ENCODE data around the gene FOXF2.
"Not testable (repeated sequence)": the region's sequence is repeated elsewhere in the genome, so short reads cannot be mapped to it uniquely, and the experiment has no call there.

Gene FOXF2

DNA sequence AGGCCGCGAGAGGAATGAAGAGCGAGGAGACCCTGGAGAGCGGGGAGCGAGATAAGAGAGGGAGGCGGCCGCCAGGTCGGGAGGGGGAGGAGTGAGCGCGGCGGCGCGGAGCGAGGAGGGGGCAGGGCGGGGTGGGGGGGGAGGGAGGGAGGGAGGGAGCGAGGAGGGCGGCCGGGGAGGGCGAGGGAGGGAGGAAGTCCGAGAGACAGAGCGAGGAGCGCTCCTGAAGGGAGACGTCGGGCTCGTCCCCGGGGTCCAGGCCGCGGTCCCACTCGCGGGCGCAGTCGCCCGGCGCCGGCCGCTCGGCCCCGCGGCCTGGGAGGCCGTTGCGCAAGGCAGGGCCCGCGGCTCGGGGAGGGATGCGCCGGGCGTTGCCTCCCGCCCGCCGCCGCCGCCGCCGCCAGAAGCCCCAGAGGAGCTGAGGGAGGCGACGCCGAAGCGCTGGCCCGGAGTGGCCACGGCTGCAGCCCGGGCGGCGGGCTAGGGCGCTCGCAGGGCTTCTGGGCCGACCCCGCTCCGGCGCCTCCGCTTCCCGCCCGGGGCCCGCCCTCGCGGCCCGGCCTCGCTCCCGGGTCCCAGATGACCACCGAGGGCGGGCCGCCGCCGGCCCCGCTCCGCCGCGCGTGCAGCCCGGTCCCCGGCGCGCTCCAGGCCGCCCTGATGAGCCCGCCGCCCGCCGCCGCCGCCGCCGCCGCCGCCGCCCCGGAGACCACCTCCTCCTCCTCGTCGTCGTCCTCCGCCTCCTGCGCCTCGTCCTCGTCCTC, at the start of gene FOXF2:
TSS of gene FOXF2 (plus strand) at position 208 of the 764 bp plus-strand sequence. CDS start at position 580, 372 bp downstream.
- no peak for FAIRE-seq

DNA sequence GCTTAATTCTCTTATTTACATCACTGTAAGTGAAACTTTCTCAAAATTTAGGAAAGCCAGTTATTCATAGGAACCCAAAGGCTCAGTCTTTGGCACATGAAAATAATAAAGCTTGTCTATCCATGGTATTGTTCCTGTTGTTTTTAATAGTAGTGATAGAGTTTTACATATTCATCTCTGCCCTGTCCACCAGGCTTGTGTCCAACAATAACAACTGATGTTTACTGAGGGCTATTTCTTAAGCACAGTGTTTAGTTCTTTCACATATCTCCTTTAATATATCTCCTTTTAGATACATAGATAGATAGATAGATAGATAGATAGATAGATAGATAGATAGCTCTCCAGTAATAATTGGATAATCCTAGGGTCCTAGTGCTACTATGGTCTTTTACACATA, 43.3 kb upstream of the FOXF2 start:
- no peak for FAIRE-seq

DNA sequence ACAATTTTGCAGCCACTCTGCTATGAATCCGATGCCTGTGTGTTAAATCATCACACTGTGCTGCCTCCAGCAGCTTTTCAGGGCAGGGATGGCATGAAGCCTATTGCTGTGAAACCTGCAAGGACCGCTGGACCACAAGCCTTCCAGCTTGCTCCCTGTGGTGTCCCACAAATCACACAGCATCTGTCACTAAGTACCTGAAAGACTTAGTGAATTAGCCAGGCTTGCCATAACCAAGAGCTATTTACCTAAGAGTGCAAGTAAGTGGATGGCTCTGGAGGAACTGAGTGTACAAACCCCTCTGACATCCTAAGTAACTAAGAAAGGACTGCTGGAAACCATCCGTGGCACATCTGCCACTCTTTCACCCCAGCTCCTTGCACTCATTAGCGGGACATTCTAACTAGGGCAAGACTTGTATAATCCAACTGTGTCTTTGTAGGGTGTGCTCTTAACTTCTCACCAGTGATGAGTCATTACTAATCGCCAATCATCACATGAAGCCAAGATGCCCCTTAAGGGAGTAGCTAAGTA, 42.8 kb upstream of the FOXF2 start:
- no peak for FAIRE-seq

DNA sequence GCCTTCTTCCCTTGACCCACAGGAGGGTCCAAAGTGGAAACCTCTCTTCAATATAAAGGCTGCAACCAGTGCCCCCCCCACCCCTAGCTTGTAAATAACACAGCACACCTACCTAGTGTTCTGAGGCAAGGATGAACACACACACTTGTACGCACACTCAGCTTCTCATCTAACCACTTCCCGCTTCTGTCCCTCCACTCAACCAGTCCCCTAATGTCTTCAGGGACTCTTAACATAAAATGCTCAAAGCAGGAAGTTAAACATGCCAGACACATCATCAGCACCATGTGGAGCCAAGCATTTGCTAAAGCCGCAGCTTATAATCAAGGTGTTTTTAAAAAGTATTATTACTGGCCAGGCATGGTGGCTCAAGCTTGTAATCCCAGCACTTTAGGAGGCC, 42.2 kb upstream of the FOXF2 start:
- no peak for FAIRE-seq

DNA sequence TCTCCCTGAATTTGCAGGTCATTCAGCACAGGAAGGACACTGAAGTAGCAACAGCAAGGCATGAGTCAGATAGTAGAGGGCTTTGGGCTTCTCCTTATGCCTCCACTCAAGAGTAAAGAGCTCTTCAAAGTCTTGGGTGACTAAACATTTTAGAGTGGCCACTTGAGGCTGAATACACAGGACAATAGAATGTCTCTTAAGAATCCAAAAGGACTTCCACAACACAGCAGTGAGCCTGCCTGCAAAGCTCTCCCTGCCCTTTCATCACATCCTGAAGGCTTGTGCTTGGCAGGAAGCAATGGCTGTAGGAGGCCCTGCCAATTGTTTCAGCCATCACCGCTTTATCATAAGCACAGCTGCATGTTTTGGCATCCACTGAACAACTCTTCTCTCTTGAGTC, 40.7 kb upstream of the FOXF2 start:
- no peak for FAIRE-seq

DNA sequence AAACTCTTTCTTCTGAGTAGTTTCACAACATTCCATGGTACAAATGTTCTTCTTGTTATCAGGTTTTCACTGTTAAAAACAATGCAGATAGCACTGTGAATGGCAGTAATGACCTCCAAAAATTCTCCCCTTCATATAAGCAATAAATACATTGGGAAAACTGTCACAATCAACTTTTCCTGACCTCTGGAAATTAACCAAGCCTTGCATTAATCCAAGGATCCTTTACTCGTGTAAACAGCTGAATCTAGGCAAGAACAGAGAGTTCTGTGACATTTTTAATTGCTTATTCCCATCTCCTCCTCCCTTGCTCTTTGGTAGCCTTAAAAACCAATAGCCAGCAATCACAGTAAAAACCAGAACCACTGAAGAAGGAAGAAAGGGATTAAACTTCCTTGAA, 39.7 kb upstream of the FOXF2 start:
- FAIRE-seq: no peak

DNA sequence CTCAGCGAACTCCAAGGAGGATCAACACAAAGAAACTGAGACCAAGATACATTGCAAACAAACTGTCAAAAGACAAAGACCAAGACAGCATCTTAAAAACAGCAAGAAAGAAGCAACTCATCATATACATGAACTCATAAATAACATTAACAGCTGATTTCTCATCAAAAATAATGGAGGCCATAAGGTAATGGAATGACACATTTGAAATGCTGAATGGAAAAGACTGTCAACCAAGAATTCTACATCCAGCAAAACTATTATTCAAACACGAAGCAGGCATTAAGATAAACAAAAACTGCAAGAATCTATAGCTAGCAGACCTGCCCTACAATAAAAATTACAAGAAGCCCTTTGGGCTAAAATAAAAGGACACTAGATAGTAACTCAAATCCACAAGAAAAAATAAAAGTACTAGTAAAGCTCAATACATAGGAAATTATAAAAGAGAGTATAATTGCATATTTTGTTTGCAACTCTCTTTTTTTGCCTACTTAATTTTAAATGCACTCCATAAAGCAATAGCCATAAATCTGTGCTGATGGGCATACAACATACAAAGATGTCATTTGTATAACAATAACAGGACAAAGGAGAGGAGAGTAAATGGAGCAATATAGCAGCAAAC, 37.9 kb upstream of the FOXF2 start:
- FAIRE-seq: no peak

DNA sequence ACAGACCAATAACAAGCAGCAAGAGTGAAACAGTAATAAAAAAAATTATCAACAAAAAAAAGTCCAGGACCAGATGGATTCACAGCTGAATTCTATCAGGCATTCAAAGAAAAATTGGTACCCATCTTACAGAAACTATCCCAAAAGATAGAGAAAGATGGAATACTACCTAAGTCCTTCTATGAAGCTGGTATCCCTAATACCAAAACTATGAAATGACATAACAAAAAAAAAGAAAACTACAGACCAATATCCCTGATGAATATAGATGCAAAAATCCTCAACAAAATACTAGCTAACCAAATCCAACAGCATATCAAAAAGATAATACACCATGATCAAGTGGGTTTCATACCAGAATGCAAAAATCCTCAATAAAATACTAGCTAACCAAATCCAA, 34.3 kb upstream of the FOXF2 start:
- FAIRE-seq: not testable (repeated sequence)

DNA sequence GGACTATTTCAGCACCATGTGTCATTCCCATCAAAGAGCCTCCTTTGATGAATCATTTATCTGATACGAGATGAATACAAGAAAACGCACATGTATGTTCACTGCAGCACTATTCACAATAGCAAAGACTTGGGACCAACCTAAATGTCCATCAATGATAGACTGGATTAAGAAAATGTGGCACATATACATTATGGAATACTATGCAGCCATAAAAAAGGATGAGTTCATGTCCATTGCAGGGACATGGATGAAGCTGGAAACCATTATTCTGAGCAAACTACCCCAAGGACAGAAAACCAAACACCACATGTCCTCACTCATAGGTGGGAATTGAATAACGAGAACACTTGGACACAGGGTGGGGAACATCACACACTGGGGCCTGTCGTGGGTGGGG, 27.7 kb upstream of the FOXF2 start:
- FAIRE-seq: not testable (repeated sequence)

DNA sequence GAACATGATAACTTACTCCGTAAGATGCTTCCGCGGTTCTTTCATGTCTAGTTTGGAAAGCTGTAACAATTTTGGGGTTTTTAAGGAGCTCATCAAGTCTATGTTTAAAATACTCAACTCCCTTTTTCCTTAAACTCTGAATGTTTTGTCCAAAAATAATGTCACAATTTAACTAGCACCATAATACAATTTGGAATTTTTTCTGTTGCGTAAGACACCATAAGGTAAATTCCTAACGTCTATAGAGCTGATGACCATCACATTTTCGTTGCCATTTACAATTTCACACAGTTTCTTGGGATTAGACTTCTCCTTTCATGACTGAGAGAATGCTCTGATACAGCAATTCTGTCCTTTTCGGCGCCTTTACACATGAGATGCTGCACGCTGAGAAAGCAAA, 26.7 kb upstream of the FOXF2 start:
- FAIRE-seq: no peak

DNA sequence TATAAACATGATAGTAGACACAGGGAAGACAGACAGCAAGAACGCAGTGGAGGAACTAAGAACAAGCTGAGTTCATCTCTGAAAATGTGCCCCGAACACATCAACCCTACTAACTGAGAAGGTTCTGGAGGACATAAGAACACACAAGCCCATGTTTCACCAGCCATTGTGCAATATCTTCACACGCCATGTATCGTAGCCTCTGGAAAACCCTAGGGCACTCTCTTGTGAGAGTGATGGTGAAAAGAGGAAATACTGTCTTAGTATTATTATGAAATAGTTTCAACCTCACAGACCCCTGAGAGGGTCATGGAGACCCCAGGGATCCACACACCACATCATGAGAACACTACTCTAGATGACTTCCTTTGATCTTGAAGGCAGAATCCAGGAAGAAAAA, 26.1 kb upstream of the FOXF2 start:
- FAIRE-seq: no peak

DNA sequence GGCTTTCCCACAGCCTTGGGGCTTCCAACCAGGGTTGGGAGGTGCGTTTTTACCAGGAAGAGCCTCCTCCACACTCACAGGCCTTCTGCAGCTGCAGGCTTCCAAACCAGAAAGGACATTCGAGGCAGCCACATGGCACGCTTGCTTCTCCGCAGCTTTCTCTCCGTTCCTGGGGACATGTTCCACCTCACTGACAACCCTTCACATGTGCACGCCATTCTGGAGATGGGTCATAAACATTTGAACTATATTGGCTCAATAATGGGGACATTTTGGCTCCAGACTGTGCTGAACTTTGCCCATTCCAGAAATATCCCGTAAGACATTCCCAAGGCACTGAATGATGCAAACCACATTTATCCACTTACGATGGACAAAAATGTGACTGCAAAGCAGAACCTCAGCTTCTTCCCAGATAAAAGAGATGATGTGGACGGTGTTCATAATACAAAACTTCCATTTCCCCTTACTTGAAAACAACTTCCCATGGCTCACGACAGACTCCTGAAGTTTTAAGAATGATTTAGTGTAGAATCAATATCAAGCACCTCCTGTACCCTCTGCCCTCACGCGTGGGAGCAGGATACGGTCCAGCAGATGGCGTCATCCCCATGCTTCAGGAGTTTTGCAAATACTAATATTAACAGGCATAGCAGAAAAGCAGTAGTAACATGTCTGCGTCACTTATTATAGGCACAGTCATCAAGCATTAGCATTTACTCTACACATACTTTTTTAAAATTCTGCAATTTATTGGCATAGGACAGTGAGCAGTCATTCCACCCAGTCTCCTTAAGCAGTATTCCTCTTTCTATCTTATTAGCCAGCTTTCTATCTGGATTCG, 25.4 kb upstream of the FOXF2 start:
- FAIRE-seq: no peak

DNA sequence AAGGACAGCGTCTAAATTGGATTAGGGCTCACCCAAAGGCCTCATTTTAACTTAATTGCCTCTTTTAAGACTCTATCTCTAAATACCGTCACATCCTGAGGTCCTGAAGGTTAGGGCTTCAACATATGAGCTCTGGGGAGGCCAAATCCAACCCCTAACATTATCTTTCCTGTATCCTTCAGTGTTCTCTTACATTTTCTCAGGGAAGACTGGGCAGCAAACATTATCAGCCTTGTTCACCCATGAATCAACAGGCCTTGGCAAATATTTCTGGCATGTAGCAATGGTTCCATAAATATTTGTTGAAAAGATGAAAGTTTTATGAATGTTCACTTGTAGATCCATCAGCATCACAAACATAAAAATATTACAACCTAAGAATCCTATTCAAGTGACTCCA, 24.6 kb upstream of the FOXF2 start:
- no peak for FAIRE-seq

DNA sequence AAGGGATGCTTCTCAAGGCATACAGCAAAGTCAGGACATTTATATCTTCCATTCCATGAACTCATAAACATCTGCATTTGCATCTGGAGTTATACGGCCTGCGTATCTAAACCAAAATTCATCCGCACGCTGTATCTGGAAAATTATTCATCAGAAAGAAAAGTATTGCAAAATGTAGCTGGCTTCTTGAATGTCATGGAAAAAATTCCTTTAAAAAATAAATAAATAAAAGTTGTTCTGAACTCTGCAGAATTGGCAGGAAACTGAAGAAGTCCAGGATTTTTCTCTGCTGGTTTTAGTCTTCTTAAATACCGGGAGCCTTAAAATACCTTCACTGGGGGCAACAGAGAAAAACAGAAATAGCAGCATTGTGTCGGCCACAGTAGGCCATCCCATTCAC, 23.7 kb upstream of the FOXF2 start:
- FAIRE-seq: no peak

DNA sequence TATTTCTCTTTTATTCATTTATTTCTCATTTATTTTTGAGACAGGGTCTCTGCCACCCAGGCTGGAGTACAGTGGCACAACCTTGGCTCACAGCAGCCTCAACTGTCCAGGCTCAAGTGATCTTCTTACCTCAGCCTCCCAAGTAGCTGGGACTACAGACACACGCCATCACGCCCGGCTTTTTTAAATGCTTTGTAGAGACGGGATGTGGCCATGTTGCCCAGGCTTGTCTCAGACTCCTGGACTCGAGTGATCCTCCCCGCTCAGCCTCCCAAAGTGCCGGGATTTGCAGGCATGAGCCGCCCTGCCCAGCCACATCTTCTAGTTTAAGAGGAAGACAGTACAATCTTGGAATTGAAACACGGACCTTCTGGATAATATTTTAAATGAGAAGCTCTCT, 21.6 kb upstream of the FOXF2 start:
- FAIRE-seq: no peak

DNA sequence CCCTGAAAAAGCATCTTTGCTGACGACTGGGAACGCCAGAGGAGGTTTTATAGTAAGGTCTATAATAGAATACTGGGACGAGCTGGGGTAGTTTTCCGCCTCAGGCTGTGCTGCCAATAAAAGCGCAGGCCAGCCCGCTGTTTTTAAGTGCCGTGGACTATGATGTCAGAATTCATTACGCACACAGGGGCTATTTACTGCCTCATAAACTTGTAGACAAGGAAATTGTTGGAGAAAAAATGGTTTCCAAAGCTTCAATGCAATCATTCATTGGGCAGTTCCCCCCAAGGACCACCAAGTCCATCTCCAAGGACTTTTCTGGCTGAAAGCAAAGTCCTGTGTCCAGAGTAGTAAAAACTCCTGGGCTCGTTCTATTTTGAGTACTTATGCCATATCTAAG, 20.4 kb upstream of the FOXF2 start:
- FAIRE-seq: no peak

DNA sequence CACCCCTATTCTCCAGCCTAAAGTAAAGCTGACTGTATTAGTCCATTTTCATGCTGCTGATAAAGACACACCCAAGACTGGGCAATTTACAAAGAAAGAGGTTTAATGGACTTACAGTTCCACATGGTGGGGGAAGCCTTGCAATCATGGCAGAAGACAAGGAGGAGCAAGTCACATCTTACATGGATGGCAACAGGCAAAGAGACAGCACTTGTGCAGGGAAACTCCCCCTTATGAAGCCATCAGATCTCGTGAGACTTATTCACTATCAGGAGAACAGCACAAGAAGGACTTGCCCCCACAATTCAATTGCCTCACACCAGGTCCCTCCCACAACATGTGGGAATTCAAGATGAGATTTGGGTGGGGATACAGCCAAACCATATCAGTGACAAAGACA, 19.7 kb upstream of the FOXF2 start:
- FAIRE-seq: not testable (repeated sequence)

DNA sequence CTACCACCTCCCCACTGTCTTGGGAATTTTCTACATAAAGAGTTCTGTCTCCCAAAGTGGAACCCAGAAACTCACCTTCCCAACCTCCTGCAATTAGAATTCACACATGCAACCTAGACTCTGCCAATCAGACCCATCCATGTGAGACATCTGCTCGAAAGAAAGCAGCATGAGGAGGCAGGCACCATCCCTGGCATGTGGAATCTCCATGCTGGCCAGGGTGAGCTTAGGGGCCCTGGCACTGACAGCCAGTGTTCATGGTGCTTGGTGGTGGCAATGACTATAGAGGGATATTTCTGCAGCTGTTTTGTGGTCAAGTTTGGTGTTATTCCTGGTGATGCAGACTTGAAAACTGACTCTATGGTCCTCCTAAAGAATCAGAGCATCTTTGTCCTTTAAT, 17.4 kb upstream of the FOXF2 start:
- no peak for FAIRE-seq

DNA sequence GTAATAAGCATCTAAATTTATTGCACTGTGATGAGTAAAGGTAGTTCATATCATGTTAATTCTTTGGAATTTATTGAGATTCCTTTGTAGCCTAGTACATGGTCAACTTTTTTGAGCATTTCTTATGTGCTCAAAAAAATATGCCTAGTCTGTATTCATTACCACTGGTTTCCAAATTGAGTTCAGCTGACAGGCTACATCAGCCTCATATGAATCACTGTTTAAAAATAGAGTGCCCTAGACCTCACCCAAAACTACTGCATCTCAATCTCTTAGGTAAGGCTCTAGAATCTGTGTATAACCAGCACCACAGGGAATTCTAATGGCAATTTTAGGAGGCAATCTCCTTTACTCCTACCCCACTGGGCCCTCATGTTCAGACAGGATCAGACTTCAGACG, 16.7 kb upstream of the FOXF2 start:
- no peak for FAIRE-seq

DNA sequence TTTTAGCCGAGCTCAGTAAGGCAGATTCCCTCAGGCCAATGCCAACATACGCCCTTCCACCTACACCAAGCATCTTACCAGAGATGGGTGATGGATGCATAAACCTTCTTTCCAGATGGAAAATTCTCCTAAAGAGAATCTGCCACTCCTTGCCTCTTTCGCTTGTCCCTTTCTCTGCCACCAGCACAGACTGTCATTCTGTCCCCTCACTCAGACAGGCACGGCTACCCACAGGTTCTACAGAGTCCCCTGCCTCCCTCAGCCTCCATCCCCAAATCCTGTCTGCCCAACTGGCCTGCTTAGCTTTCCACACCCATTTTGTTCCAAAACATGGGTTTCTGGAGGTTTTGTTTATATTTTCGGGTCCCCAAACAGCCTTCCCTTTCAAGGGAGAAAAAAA, 12.7 kb upstream of the FOXF2 start:
- FAIRE-seq: no peak

DNA sequence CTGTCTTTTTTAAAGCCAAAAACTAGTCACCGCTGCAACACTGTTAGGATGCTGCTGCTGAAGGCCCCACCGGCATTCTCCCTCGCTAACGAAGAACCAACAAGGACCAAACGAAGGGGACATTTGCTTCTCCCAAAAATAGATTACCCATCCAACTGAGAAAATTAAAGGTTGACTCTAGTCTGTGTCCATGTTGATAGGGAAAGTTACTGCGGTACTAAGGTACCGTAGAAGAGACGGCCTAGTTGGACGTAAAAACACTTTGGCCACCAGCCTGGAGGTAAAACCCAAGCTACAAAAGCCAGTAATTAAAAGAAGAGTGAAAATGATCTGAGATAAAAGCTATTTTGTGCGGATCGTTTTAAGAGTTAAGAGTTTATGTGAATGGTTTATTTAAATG, 11.8 kb upstream of the FOXF2 start:
- no peak for FAIRE-seq

DNA sequence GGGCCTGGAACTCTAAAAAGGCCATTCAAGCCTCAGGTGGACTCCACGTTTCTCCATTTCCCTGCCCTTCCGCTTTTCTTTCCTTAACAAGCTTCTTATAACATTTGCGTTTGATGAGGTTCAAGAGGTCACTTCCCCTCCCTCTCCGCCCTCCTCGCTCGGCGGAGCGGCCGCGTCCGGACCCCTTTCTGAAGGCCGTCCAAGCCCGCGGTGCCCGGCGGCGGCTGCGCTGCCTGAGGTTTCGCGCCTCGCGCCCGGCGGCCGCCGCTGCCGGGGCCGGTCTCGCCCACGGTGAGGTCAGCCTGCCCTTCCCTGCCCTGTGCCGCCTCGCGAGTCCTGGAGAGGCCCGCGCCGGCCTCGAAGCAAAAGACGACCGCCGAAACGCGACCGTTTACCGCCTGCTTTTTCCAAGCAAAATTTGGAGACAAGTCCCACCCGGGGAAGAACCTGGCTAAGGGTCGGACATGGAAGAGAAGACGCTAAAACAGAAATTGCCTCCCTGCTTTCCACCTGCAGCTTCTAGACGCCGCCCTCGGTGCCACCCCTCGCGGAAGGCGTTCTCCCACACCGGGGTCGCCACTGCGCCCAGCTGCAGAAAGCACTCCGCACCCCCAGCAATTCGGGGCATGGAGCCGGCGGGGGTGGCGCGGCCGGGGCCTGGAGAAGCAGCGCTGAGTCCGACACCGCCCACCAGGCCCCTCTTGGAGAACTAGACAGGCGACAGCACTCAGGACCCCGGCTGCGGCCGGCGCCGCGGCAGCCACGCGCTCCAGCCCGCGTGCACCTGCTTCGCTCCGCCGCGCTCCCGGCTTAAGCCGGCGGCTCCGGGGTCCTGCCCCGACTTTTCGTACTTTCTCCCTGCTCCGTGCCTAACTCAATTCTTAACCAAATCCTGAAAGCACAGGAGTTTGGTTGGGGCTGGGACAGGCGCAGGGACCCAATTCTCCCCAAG, 11.0 kb upstream of the FOXF2 start:
- no peak for FAIRE-seq

Measured in G401.6 (cell line).